GM21360 (cell line): Measurements from ENCODE around the gene VSNL1.

ENCODE experiments used
- ATAC-seq: cut with Tn5 transposase; IDR thresholded peaks from one replicate; pipeline ENCODE4 v1.9.1; 2021; ENCODE audit warnings: mild to moderate bottlenecking, moderate library complexity; ENCODE audit not compliant: unreplicated experiment

VSNL1 gene

GRCh38 chr2:17638196-17638743 lies 97.8 kb downstream of the VSNL1 start:
- no peak for ATAC-seq

- ATAC-seq, result no peak
Measured at GRCh38 chr2:17640406-17640805, 99.9 kb downstream of the VSNL1 start.

GRCh38 chr2:17643031-17643615 lies 102.6 kb downstream of the VSNL1 start:
- no peak for ATAC-seq

GRCh38 chr2:17644997-17645720 lies 104.7 kb downstream of the VSNL1 start:
- no peak for ATAC-seq

GRCh38 chr2:17646081-17646554 lies 105.6 kb downstream of the VSNL1 start:
- ATAC-seq, result peak; percentile 85

- ATAC-seq, result no peak
Measured at GRCh38 chr2:17646838-17647701, 106.6 kb downstream of the VSNL1 start.

GRCh38 chr2:17648581-17648980 lies 108.1 kb downstream of the VSNL1 start:
- ATAC-seq, result no peak

GRCh38 chr2:17649026-17649425 lies 108.5 kb downstream of the VSNL1 start:
- ATAC-seq, result no peak

GRCh38 chr2:17652681-17653394 lies 112.3 kb downstream of the VSNL1 start:
- no peak for ATAC-seq

GRCh38 chr2:17657759-17658158 lies 117.3 kb downstream of the VSNL1 start:
- no peak for ATAC-seq

GRCh38 chr2:17658251-17658843 lies 117.9 kb downstream of the VSNL1 start:
- ATAC-seq, result peak; percentile 82

- no peak for ATAC-seq
Measured at GRCh38 chr2:17660219-17660618, 119.7 kb downstream of the VSNL1 start.

- ATAC-seq, result no peak
Measured at GRCh38 chr2:17661460-17661859, 121.0 kb downstream of the VSNL1 start.

- ATAC-seq, result no peak
Measured at GRCh38 chr2:17662723-17663122, 122.2 kb downstream of the VSNL1 start.

GRCh38 chr2:17664534-17664933 lies 124.0 kb downstream of the VSNL1 start:
- ATAC-seq, result no peak

GRCh38 chr2:17667898-17668297 lies 127.4 kb downstream of the VSNL1 start:
- ATAC-seq, result no peak

GRCh38 chr2:17672583-17673317 lies 132.3 kb downstream of the VSNL1 start:
- ATAC-seq, result no peak

- ATAC-seq, result no peak
Measured at GRCh38 chr2:17674817-17675216, 134.3 kb downstream of the VSNL1 start.

GRCh38 chr2:17680119-17680518 lies 139.6 kb downstream of the VSNL1 start:
- ATAC-seq, result no peak
